ENCODE measurements around the gene EFCAB11.

- TF ChIP-seq POLR2AphosphoS5 (IDR thresholded peaks at IDR 0.05; ENCODE audit: low read depth) = no peak
- no peak for TF ChIP-seq CTCF (conservative IDR thresholded peaks at IDR 0.05; ENCODE audit: low read depth in 2 of 2)
- no peak for TF ChIP-seq EZH2phosphoT487 (IDR thresholded peaks at IDR 0.05; ENCODE audit: unreplicated experiment)
- TF ChIP-seq JUNB (IDR thresholded peaks at IDR 0.05; ENCODE audit: unreplicated experiment) = no peak
- no peak for TF ChIP-seq CREB1 (CRISPR knock-in tag; IDR thresholded peaks at IDR 0.05; ENCODE audit: low read depth)
- TF ChIP-seq EZH2 (IDR thresholded peaks at IDR 0.05; ENCODE audit: low read depth, unreplicated experiment) = no peak
- TF ChIP-seq REST (IDR thresholded peaks at IDR 0.05; ENCODE audit: unreplicated experiment) = no peak
- TF ChIP-seq ZNF114 (CRISPR knock-in tag; IDR thresholded peaks at IDR 0.05) = no peak
- no peak for TF ChIP-seq ZNF331 (CRISPR knock-in tag; IDR thresholded peaks at IDR 0.05; ENCODE audit: low read depth)
- no peak for TF ChIP-seq NANOG (IDR thresholded peaks at IDR 0.05; ENCODE audit: borderline replicate concordance)
- TF ChIP-seq STAT1 (IDR thresholded peaks at IDR 0.05; ENCODE audit: unreplicated experiment) = no peak
- TF ChIP-seq ZNF462 (CRISPR knock-in tag; IDR thresholded peaks at IDR 0.05) = no peak
- TF ChIP-seq ETS1 (IDR thresholded peaks at IDR 0.05) = no peak
These were observed 45.6 kb downstream of the EFCAB11 start for GRCh38 chr14:89908712-89909450.

All from GM23338 (cell line).